Stomach (tissue), 9 donors: Measurements from ENCODE around the gene SNRNP40. TPM values are rescaled to one million over a fixed set of nuclear protein-coding genes. Genes with fewer than 3 reads are reported as not detected.
A peak's percentile ranks its signal among the peaks of the same experiment; 100 is the strongest.

Source experiments
- DNase-seq, 2 donors: peaks; one replicate each; pipeline versions ENCODE4 v3.0.0 to v3.0.0-alpha.2; 2013 to 2019
- H3K27ac ChIP-seq, 5 donors: fragments of 200-600 bp in 4 of 5; sonication (generic) in 4 of 5; one replicate each; pipeline ENCODE4 v1.5.1; 2013 to 2019; ENCODE audit warnings: mild to moderate bottlenecking in 1 of 5, moderate library complexity in 1 of 5
- H3K27me3 ChIP-seq, 3 donors: fragments of 200-600 bp; sonication (generic); one replicate each; pipeline ENCODE4 v1.5.1; 2017 to 2019; ENCODE audit warnings: mixed run types in 1 of 3
- H3K36me3 ChIP-seq, 4 donors: fragments of 200-600 bp; sonication (generic); 1 replicate in 3 of 4; 2 replicates in 1 of 4; pipeline ENCODE4 v1.5.1; 2016 to 2019
- H3K4me1 ChIP-seq, 4 donors: fragments of 200-600 bp; sonication (generic); one replicate each; pipeline ENCODE4 v1.5.1; 2016 to 2019
- H3K4me3 ChIP-seq, 4 donors: fragments of 200-600 bp; sonication (generic) in 3 of 4; one replicate each; pipeline ENCODE4 v1.5.1; 2016 to 2019; ENCODE audit warnings: mild to moderate bottlenecking in 1 of 4
- H3K9me3 ChIP-seq, 4 donors: fragments of 200-600 bp; sonication (generic); one replicate each; pipeline ENCODE4 v1.5.1; 2016 to 2019
- EP300 ChIP-seq: sonication (generic); formaldehyde crosslinking; IDR thresholded peaks from one replicate; pipeline ENCODE4 v1.6.1; 2017; ENCODE audit warnings: antibody characterized with exemption
- POLR2A ChIP-seq, 4 donors: fragments of 450-650 bp; IDR thresholded peaks; one replicate each; pipeline ENCODE4 v1.6.1; 2016; ENCODE audit warnings: antibody characterized with exemption in 4 of 4, control low read depth in 2 of 4, mild to moderate bottlenecking in 1 of 4, moderate library complexity in 1 of 4
- POLR2AphosphoS5 ChIP-seq, 3 donors: sonication (generic); formaldehyde crosslinking; IDR thresholded peaks; one replicate each; pipeline ENCODE4 v1.6.1; 2016; ENCODE audit warnings: antibody characterized with exemption in 3 of 3
- WGBS, 5 donors: extraction: QIAGEN DNeasy Blood & Tissue Kit in 3 of 5; methylation state at CpG; one replicate each; pipeline versions ENCODE4 v1.1.5 to v1.1.7; 2013 to 2018; 5-methylcytosine and 5-hydroxymethylcytosine counted together
- intact Hi-C: fragments of 100-400 bp; cut with DNase I; formaldehyde crosslinking; loops from one replicate; pipeline ENCODE4 v1.15.1; 2023; ENCODE audit warnings: low total_unique reads
- polyA plus RNA-seq, 3 donors: library from polyadenylated mRNA; stranded (reverse); fragments of 200-250 nt; gene quantifications; one replicate each; pipeline ENCODE4 v1.2.3, GENCODE V29; 2013
- total RNA-seq, 5 donors: library from RNA; depleted of rRNA; stranded (reverse); fragments of >200 nt; gene quantifications; one replicate each; pipeline versions ENCODE4 v1.1.0 to v1.2.3, GENCODE V29; 2014 to 2016
- TF ChIP-seq, protein P1 (sequence below), 7 experiments: fragments of 450-650 bp in 4 of 7; fragments of 200-600 bp in 3 of 7; sonication (generic) in 3 of 7; IDR thresholded peaks; one replicate each; pipeline ENCODE4 v1.5.1; 2016 to 2019; ENCODE audit warnings: antibody characterized with exemption in 7 of 7, control low read depth in 2 of 7, mild to moderate bottlenecking in 1 of 7
- donor health status: healthy with polysubstance abuse.
- donor health status: Bipolar disorder and iron deficiency.
- donor health status: healthy.

Gene SNRNP40
- total and polyA plus RNA-seq, 8 donors: 1.8 to 100 (median 19.5) TPM

DNA sequence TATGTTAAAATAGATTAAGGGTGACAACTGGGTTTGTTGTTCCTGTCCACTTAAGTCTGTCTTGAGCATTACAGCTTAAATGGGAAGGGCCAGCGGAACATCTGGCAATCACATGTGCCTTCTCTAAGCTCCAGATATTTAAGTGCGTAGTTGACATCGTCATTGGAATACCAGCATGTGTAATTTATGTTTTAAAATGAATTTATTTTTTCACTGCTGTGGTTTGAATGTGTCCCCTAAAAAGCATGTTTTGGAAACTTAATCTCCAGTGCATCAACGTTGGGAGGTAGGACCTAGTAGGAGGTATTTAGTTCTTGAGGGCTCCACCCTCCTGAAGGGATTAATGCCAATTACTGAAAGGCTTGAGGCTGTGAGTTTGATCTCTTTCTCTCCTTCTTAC is 13.6 kb upstream of the SNRNP40 start:
- no peak for TF ChIP-seq POLR2AphosphoS5 (IDR thresholded peaks at IDR 0.05)
- TF ChIP-seq POLR2A (IDR thresholded peaks at IDR 0.05): no peak
- no peak for TF ChIP-seq EP300
- TF ChIP-seq, protein P1, sequence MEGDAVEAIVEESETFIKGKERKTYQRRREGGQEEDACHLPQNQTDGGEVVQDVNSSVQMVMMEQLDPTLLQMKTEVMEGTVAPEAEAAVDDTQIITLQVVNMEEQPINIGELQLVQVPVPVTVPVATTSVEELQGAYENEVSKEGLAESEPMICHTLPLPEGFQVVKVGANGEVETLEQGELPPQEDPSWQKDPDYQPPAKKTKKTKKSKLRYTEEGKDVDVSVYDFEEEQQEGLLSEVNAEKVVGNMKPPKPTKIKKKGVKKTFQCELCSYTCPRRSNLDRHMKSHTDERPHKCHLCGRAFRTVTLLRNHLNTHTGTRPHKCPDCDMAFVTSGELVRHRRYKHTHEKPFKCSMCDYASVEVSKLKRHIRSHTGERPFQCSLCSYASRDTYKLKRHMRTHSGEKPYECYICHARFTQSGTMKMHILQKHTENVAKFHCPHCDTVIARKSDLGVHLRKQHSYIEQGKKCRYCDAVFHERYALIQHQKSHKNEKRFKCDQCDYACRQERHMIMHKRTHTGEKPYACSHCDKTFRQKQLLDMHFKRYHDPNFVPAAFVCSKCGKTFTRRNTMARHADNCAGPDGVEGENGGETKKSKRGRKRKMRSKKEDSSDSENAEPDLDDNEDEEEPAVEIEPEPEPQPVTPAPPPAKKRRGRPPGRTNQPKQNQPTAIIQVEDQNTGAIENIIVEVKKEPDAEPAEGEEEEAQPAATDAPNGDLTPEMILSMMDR (IDR thresholded peaks at IDR 0.05): no peak

DNA sequence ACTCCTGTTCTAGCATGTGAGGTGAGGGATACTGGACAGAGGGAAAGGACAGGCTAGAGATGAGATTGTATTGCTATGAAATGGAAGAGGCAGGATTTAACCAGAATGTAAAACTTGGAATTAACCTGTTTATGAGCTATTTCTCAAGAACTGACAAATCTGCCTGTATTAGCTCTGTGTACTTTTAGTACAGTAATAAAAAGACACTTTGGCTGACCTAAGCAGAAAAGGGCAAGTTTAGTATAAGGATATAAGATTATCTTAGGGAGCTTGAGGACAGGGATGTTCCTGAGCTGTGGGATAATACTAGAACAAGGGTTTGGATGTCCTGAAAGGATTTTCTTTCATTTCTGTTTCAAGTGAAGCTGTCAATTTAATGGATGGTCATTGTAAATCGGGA is 11.4 kb upstream of the SNRNP40 start:
- DNase-seq: no peak
- WGBS, 5 donors: 0 to 86% (median 51%) methylated on average over 1 of the region's 1 CpG
- Histone ChIP-seq H3K27ac (no peak overlapping the region), H3K4me1 (peaks cover 0 to 12% (median 2%) of the 10 kb centered on the region in 4 donors), H3K4me3 (no peak overlapping the region), H3K36me3 (peaks cover 13 to 50% (median 39%) of the 10 kb centered on the region in 4 donors), H3K9me3 (no peaks in the 10 kb centered on the region), H3K27me3 (no peaks in the 10 kb centered on the region)
- no peak for TF ChIP-seq EP300
- TF ChIP-seq, protein P1 (IDR thresholded peaks at IDR 0.05): no peak
- no peak for TF ChIP-seq POLR2A (IDR thresholded peaks at IDR 0.05)
- no peak for TF ChIP-seq POLR2AphosphoS5 (IDR thresholded peaks at IDR 0.05)
- intact Hi-C loops: no loop called here

More for the DNA sequence above, 13.6 kb upstream of the SNRNP40 start:
- Histone ChIP-seq H3K4me3 (no peak overlapping the region), H3K4me1 (peaks cover 0 to 12% (median 2%) of the 10 kb centered on the region in 4 donors), H3K27ac (no peak overlapping the region), H3K9me3 (no peaks in the 10 kb centered on the region), H3K36me3 (peaks cover 17 to 62% (median 56%) of the 10 kb centered on the region in 4 donors), H3K27me3 (no peaks in the 10 kb centered on the region)
- intact Hi-C loops: no loop called here
- peak in 1 of 2 donors; percentile 15 for DNase-seq
- 78 to 87% (median 84%) methylated on average over 4 of the region's 4 CpGs for WGBS, 5 donors

DNA sequence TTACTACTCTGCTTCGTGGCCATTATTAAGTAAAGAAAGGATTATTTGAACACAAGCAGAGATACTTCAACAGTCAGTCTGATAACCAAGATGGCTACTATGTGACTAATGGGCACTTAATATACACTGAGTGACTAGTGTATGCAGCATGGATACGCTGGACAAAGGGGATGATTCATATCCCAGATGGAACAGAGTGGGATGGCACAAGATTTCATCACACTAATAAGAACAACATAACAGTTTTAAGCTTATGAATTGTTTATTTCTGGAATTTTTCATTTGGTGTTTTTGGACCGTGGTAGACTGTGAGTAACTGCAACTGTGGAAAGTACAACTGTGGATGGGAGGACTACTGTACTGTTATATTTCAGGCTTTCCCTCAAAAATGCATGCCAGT is 9.7 kb upstream of the SNRNP40 start:
- intact Hi-C loops: no loop called here
- Histone ChIP-seq H3K36me3 (peaks cover 4 to 32% (median 22%) of the 10 kb centered on the region in 4 donors), H3K27ac (no peak overlapping the region), H3K4me3 (no peak overlapping the region), H3K4me1 (peaks cover 0 to 12% (median 2%) of the 10 kb centered on the region in 4 donors), H3K9me3 (no peaks in the 10 kb centered on the region), H3K27me3 (no peaks in the 10 kb centered on the region)
- DNase-seq: no peak
- TF ChIP-seq POLR2A (IDR thresholded peaks at IDR 0.05): no peak
- no peak for TF ChIP-seq EP300
- TF ChIP-seq POLR2AphosphoS5 (IDR thresholded peaks at IDR 0.05): peak in 1 of 3 donors; percentile 48
- TF ChIP-seq, protein P1 (IDR thresholded peaks at IDR 0.05): no peak
- WGBS, 5 donors: 66 to 79% (median 76%) methylated on average over 3 of the region's 3 CpGs

DNA sequence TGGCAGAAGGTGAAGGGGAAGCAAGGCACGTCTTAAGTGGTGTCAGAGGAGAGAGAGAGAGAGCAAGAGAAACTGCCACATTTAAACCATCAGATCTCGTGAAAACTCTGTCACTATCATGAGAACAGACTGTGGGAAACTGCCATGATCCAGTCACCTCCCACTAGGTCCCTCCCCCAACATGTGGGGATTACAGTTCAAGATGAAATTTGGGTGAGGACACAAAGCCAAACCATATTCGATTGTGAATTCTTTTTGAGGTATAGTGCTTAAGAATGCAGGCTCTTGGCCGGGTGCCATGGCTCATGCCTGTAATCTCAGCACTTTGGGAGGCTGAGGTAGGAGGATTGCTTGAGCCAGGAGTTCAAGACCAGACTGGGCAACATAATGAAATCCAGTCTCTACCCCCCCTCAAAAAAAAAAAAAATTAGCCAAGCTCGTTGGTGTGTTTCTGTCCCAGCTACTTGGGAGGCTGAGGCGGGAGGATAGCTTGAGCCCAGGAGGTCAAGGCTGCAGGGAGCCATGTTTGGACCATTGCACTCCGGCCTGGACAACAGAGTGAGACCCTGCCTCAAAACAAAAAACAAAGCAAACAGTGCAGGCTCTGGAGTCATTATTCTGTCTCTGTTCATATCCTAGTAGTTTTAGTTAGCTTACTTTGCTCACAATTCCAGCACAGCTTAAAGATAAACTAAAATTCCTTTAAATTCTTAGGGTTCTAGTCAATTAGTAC is 6.3 kb upstream of the SNRNP40 start:
- Histone ChIP-seq H3K36me3 (peaks cover 0 to 15% (median 7%) of the 10 kb centered on the region in 4 donors), H3K4me3 (no peak overlapping the region), H3K27me3 (no peaks in the 10 kb centered on the region), H3K4me1 (peaks cover 3 to 34% (median 17%) of the 10 kb centered on the region in 4 donors), H3K27ac (no peak overlapping the region), H3K9me3 (no peaks in the 10 kb centered on the region)
- intact Hi-C loops: no loop called here
- no peak for DNase-seq
- WGBS, 5 donors: 72 to 89% (median 81%) methylated on average over 7 of the region's 7 CpGs
- TF ChIP-seq, protein P1 (IDR thresholded peaks at IDR 0.05): no peak
- TF ChIP-seq POLR2A (IDR thresholded peaks at IDR 0.05): no peak
- no peak for TF ChIP-seq POLR2AphosphoS5 (IDR thresholded peaks at IDR 0.05)
- no peak for TF ChIP-seq EP300
